Activated CD4-positive, alpha-beta T cell treated with anti-CD3 and anti-CD28 coated beads, Interleukin-2, amount 10 ng/mL, durations not matched to agents 7 days and 5 days (primary cell): Measurements from ENCODE around the gene KNDC1. TPM values are rescaled to one million over a fixed set of nuclear protein-coding genes. Genes with fewer than 3 reads are reported as not detected.
"Not testable (repeated sequence)": the region's sequence is repeated elsewhere in the genome, so short reads cannot be mapped to it uniquely, and the experiment has no call there.

Source experiments
- CTCF ChIA-PET: fragments of 350-600 bp; sonication (Branson Sonifier 250); formaldehyde crosslinking; loops from one replicate; lab custom pipeline; 2021; ENCODE audit warnings: antibody characterized with exemption; lab: Charles Lee
- POLR2A ChIA-PET: fragments of 350-600 bp; sonication (Branson Sonifier 250); formaldehyde crosslinking; loops from one replicate; lab custom pipeline; 2021; ENCODE audit warnings: antibody characterized with exemption; lab: Charles Lee
- DNase-seq: peaks from one replicate; pipeline ENCODE4 v3.0.0-alpha.2; 2020
- H3K27ac Mint-ChIP-seq: one replicate; pipeline ENCODE4 v1.8.0; 2021; ENCODE audit warnings: mild to moderate bottlenecking, moderate library complexity, mixed read lengths
- H3K27me3 Mint-ChIP-seq: one replicate; pipeline ENCODE4 v1.8.0; 2021; ENCODE audit warnings: mixed read lengths
- H3K36me3 Mint-ChIP-seq: one replicate; pipeline ENCODE4 v1.8.0; 2021; ENCODE audit warnings: low read depth, mixed read lengths
- H3K4me1 Mint-ChIP-seq: one replicate; pipeline ENCODE4 v1.8.0; 2021; ENCODE audit warnings: mixed read lengths
- H3K4me3 Mint-ChIP-seq: one replicate; pipeline ENCODE4 v1.8.0; 2021; ENCODE audit warnings: mild to moderate bottlenecking, moderate library complexity, mixed read lengths
- H3K9me3 Mint-ChIP-seq: one replicate; pipeline ENCODE4 v1.8.0; 2021; ENCODE audit warnings: mixed read lengths
- total RNA-seq, 2 experiments: library from RNA; stranded (reverse); gene quantifications; one replicate each; pipeline ENCODE4 v1.2.3, GENCODE V29; 2021

Gene KNDC1
- total RNA-seq, 2 experiments from 2014 or later: 0.07 to 0.08 TPM

DNA sequence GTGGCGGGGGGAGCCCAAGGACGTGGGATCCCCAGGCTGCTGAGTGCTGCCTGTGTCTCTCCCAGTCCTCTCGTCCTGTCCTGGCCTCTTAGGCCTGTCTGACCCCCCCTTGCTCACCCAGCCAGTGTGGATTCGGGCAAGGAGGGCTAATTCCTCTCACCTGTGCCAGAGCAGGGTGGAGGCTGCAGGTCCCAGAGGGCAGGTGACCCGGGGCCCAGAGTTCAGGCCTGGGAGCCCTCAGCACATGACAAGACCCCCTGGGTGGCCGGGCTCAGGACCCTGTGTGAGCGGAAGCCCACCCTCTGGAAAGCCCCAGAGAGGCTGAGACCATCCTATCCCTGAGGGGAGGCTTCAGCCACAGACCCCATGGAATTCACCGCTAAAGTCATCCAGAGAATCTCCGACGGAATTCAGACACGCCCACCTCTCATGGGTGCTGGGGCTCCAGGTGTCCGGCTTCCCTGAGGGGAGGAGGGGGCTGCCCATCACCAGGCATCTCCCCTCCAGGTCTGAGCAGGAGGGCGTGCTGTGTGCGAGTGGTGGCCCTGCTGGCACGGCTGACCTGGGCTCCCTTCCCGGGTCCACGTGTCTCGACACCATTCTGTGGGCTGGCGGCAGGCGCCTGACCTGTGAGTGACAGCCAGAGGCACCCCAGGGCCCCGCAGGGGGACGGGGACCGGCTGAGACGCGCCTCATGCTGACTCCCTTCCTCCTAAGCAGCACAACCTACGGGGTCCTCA lies 5.0 kb downstream of the KNDC1 start:
- no peaks in the 10 kb centered on the region for H3K4me1 Mint-ChIP-seq
- no peaks in the 10 kb centered on the region for H3K36me3 Mint-ChIP-seq
- POLR2A ChIA-PET: no interaction called here
- H3K4me3 Mint-ChIP-seq: no peak overlapping the region
- CTCF ChIA-PET: no interaction called here
- H3K27ac Mint-ChIP-seq: no peak overlapping the region
- no peaks in the 10 kb centered on the region for H3K9me3 Mint-ChIP-seq
- H3K27me3 Mint-ChIP-seq: peaks cover 14% of the 10 kb centered on the region
- DNase-seq: no peak

DNA sequence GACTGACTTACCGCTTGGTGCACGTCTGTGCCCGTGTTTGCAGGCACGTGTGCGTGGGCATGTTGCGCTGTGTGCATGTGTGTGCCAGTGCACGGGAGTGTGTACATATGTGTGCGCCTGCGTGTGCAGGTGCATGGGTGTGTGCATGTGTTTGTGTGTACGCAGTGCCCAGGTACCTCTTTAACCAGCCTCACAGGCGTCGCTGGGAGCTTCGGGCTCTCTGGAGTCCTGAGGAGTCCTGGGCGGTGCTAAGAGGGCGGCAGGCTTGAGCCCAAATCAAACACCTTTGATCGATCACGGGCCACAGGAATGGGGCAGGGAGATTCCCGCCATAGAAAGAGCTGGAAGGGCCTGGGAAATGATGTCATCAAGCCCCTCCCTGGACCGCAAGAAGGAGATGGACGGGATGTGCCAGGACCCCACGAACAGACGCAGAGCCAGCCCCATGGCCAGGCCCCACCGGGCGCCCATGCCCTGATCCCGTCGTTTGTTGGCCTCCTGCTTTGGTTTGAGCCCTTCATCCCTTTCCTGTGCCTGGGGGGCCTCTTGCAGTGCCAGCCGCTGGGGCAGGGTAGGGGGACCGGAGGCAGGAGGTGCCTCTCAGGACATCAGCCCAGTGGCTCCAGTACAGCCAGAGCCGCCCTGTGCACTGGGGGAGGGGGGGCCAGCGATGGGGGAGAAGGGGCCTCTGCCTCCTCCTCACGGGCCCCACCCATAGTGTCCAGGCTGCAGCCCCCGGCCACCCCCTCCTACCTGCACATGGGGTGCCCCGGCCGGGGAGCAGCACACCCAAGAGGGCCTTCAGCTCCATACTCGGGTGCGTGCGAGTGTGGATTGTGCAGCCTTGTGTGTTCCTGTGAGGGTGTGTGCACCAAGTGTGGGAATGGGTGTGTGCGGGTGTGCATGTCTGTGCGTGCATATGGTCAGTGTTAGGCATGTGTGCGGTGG lies 5.8 kb downstream of the KNDC1 start:
- Mint-ChIP-seq H3K9me3 (no peaks in the 10 kb centered on the region), H3K4me3 (no peak overlapping the region), H3K4me1 (no peaks in the 10 kb centered on the region), H3K27me3 (peaks cover 12% of the 10 kb centered on the region), H3K36me3 (no peaks in the 10 kb centered on the region), H3K27ac (no peak overlapping the region)
- POLR2A ChIA-PET: no interaction called here
- CTCF ChIA-PET: no interaction called here
- DNase-seq: no peak

DNA sequence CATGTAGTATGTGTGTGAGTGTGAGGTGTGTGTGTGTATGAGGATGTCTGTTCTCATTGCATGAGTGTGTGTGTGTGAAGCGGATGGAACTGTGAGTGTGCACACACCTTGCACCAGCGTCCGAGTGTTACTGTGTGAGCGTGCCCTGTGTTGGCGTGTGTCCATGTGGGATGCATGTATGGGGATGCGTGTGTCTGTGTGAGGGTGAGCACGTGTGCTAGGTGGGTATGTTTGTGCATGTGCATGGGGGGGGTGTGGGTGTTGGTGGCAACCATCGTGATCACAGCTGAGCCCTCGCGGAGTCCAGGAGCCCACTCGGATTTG lies 6.4 kb downstream of the KNDC1 start:
- Mint-ChIP-seq H3K27me3 (peaks cover 9% of the 10 kb centered on the region), H3K9me3 (no peaks in the 10 kb centered on the region), H3K36me3 (no peaks in the 10 kb centered on the region), H3K4me1 (no peaks in the 10 kb centered on the region), H3K4me3 (no peak overlapping the region), H3K27ac (no peak overlapping the region)
- no peak for DNase-seq
- CTCF ChIA-PET: no interaction called here
- POLR2A ChIA-PET: no interaction called here

DNA sequence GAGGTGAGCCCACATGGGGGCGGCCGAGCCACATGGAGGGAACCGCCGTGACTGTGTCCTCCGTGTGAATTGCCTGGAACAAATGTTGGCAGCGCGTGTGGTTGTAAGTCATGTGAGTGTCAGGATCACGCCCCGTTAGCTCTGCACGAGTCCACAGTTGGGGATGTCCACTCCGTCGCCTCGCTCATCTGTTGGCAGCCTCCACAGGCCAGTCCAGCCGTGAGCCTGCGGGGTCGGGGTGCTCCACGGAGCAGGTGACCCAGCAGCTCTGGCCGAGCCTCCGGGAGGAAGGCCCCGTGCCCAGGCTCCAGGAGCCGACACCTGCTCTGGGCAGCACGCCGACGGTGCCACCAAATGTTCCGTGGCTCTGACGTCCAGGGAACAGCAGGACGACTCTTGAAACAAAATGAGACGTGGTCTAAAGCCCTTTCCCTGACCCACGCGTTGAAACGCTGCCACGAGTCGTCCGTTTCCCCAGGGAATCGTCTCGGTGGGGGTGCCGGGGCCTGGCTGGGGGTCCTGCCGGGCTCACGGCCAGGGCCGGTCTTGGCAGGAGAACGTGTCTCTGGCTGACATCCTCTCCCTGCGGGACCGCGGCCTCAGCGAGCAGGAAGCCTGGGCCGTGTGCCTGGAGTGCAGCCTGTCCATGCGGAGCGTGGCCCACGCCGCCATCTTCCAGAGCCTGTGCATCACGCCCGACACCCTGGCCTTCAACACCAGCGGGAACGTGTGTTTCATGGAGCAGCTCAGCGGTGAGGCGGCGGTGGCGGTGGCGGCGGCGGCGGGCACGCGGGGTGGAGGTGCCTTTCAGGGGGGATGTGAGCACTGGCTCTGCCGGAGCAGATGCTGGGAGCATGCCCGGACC lies 7.0 kb downstream of the KNDC1 start:
- Mint-ChIP-seq H3K36me3 (no peaks in the 10 kb centered on the region), H3K4me3 (no peak overlapping the region), H3K4me1 (no peaks in the 10 kb centered on the region), H3K27me3 (peaks cover 11% of the 10 kb centered on the region), H3K27ac (no peak overlapping the region), H3K9me3 (no peaks in the 10 kb centered on the region)
- ChIA-PET CTCF (no interaction called here), POLR2A (no interaction called here)
- no peak for DNase-seq

DNA sequence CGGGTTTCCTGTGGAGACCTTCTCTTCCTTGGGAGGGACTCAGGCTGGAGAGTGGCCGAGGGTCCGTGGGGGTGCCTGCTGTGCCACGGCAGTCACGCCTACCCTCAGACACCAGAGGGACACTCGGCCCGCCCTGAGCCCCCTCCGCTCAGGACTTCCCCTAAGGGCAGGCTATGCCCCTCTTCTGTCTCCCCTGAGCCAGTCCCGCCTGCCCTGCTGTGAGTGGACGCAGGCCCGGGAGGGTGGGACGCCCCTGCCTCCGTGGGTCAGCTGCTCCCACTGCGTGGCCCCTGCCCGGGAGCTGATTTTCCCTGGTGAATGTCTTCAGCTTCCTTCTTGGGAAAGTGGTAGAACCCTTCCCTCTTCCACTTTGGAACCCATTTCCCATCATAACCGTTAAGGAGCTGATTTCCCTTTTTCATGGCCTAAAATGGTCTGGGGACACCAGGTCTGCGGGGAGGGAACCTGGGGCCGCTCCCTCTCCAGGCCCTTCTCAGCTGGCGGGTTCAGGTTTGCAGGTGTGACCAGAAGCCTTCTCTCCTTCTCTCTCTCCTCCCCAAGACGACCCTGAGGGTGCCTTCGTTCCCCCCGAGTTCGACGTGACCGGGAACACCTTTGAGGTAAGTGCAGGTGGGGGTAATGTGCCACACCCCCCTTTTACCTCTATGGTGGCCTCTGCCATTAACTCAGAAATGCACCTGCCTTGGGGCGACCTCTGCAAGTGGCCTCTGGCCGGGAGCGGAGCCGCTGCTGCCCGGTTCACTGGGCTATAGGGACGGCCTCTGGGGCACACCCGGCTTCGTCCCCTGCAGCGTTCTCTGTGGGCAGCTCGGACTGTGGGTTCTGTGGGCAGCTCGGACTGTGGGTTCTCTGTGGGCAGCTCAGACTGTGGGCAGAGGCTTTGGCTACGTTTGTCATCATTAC lies 7.9 kb downstream of the KNDC1 start:
- H3K4me3 Mint-ChIP-seq: no peak overlapping the region
- H3K27ac Mint-ChIP-seq: no peak overlapping the region
- H3K4me1 Mint-ChIP-seq: no peaks in the 10 kb centered on the region
- ChIA-PET CTCF (no interaction called here), POLR2A (no interaction called here)
- H3K36me3 Mint-ChIP-seq: no peaks in the 10 kb centered on the region
- DNase-seq: no peak
- peaks cover 3% of the 10 kb centered on the region for H3K27me3 Mint-ChIP-seq
- no peaks in the 10 kb centered on the region for H3K9me3 Mint-ChIP-seq

DNA sequence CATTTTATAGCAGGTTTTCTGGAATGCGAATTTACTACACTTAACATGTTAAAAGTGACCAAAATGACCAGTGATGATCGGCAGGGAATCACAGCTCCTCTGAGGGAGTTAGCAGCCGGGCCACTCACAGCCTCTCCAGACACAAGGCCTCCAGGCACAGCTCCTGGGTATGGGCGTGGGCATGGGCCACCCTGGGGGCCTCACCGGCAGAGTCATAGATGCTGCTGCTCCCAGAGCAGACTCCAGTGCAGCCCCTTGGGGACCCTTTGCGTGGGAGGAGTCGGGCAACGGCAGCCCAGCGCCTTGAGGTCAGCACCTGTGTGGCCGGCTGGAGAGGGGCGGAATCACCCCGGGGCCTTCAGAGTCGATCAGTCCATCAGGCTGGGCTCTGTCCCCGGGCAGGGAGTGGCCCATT lies 8.6 kb downstream of the KNDC1 start:
- POLR2A ChIA-PET: no interaction called here
- Mint-ChIP-seq H3K9me3 (no peaks in the 10 kb centered on the region), H3K27ac (no peak overlapping the region), H3K4me1 (no peaks in the 10 kb centered on the region), H3K4me3 (no peak overlapping the region), H3K27me3 (peaks cover 7% of the 10 kb centered on the region), H3K36me3 (no peaks in the 10 kb centered on the region)
- no peak for DNase-seq
- CTCF ChIA-PET: no interaction called here

DNA sequence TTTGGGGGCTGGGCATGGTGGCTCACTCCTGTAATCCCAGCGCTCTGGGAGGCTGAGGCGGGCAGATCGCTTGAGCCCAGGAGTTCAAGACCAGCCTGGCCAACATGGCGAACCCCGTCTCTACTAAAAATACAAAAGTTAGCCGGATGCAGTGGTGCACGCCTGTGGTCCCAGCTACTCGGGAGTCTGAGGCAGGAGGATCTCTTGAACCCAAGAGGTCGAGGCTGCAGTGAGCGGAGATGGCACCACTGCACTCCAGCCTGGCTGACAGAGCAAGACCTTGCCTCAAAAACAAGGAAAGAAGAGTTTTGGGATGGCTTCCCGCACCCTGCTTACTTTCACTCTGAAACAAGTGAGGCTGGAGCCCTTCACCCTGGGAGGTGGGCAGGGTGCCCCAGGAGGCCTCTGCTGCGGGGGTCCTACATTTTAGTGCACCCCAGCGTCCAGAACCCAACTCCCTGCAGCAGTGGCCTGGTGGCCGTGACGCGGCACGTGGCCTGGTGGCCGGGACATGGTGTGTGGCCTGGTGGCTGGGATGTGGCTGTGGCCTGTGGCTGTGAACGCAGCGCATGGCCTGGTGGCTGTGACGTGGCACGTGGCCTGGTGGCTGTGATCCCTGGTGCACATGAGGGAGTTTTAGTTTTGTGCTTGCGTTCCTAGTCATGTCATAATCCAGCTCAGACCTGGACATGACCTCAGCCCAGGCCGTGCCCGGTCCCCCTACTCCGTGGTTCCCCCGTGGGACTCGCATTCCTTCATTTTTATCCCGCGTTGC lies 9.3 kb downstream of the KNDC1 start:
- no peak overlapping the region for H3K27ac Mint-ChIP-seq
- no peak overlapping the region for H3K4me3 Mint-ChIP-seq
- ChIA-PET POLR2A (no interaction called here), CTCF (no interaction called here)
- H3K4me1 Mint-ChIP-seq: no peaks in the 10 kb centered on the region
- H3K36me3 Mint-ChIP-seq: no peaks in the 10 kb centered on the region
- peaks cover under 1% of the 10 kb centered on the region for H3K9me3 Mint-ChIP-seq
- H3K27me3 Mint-ChIP-seq: peaks cover 7% of the 10 kb centered on the region
- no peak for DNase-seq

DNA sequence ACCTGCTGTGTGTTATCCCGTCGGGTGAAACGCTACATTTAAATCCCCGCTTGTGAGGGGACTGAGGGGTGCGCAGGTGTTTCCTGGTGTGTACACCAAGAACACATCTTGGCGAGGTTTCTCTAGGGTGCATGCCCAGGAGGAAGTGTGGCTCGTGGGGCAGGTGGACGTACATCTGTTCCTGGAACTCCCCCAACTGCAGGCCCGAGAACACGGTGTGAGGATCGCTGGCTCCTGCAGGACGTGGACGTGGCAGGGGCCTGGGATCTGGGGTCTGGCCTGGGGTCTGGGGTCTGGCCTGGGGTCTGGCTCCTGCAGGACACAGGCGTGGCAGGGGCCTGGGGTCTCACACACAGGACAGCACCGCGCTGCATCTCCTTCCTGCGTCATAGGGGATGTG lies 10.1 kb downstream of the KNDC1 start:
- Mint-ChIP-seq H3K9me3 (peaks cover 4% of the 10 kb centered on the region), H3K4me1 (no peaks in the 10 kb centered on the region), H3K27me3 (peaks cover 7% of the 10 kb centered on the region), H3K4me3 (no peak overlapping the region), H3K36me3 (peaks cover 2% of the 10 kb centered on the region), H3K27ac (no peak overlapping the region)
- POLR2A ChIA-PET: no interaction called here
- CTCF ChIA-PET: no interaction called here
- no peak for DNase-seq

DNA sequence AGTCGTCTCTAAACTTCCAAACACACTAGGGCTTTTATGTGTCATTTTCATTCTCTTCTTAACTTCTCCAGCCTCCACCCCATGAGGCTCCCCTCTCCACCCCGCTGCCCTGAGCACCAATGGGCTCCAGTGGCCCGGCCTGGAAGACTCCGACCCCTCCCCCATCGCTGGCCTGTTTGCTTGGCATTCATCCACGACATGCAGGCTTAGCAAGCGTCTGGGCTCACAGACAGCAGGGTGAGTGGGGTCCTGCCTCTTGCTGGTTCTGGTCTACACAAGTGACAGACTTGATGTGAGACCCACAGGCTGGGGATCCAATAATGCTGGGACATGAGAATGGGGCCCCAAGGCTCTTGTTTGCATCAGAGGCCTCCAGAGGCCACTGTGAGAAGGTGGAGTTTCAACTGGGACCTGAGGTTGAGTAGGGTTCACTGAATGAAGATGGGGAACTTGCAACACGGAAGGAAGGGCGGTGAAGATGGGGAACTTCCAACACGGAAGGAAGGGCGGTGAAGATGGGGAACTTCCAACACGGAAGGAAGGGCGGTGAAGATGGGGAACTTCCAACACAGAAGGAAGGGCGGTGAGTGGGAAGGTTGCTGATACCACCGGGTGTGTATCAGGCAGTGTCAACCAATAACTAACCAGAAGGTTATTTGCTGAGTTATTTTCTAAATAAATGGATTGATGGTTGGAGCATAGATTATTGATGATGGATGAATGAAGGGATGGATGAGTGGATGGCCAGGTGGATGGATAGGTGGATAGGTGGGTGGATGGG lies 14.0 kb downstream of the KNDC1 start:
- H3K4me1 Mint-ChIP-seq: no peaks in the 10 kb centered on the region
- peaks cover 7% of the 10 kb centered on the region for H3K27me3 Mint-ChIP-seq
- no peak overlapping the region for H3K27ac Mint-ChIP-seq
- H3K9me3 Mint-ChIP-seq: peaks cover 29% of the 10 kb centered on the region
- DNase-seq: no peak
- no peak overlapping the region for H3K4me3 Mint-ChIP-seq
- ChIA-PET CTCF (no interaction called here), POLR2A (no interaction called here)
- peaks cover 8% of the 10 kb centered on the region for H3K36me3 Mint-ChIP-seq

DNA sequence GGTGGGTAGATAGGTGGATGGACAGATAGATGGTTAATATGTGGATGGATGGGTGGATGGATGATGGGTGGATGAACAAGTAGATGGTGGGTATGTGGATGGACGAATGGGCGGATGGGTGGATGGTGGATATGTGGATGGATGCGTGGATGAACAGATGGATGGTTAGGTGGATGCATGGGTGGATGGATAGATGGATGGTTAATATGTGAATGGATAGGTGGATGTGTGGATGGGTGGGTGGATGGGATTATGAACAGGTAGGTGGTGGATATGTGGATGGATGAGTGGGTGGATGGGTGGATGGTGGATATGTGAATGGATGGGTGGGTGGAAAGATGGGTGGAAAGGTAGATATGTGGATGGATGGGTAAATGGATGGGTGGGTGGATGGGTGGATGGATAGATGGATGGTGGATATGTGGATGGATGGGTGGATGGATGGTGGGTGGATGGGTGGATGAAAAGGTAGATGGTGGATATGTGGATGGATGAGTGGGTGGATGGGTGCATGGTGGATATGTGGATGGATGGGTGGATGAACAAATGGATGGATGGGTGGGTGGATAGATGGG lies 14.8 kb downstream of the KNDC1 start:
- H3K27me3 Mint-ChIP-seq: peaks cover 7% of the 10 kb centered on the region
- ChIA-PET CTCF (no interaction called here), POLR2A (no interaction called here)
- DNase-seq: no peak
- no peaks in the 10 kb centered on the region for H3K4me1 Mint-ChIP-seq
- peaks cover 8% of the 10 kb centered on the region for H3K36me3 Mint-ChIP-seq
- H3K9me3 Mint-ChIP-seq: peaks cover 29% of the 10 kb centered on the region
- H3K4me3 Mint-ChIP-seq: no peak overlapping the region
- H3K27ac Mint-ChIP-seq: no peak overlapping the region

DNA sequence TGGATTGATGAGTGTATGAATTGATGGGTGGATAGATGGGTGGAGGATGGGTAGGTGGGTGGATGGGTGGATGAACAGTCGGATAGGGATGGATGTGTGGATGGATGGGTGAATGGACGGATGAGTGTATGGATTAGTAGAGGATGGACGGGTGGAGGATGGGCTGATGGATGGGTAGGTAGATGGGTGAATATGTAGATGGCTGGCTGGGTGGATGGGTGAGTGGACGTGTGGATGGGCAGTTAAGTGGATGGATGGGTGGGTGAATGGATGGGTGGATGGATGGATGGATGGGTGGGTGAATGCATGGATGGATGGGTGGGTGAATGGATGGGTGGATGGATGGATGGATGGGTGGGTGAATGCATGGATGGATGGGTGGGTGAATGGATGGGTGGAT lies 15.6 kb downstream of the KNDC1 start:
- H3K27ac Mint-ChIP-seq, CTCF ChIA-PET, POLR2A ChIA-PET, H3K36me3 Mint-ChIP-seq, DNase-seq, H3K27me3 Mint-ChIP-seq, H3K4me1 Mint-ChIP-seq, H3K4me3 Mint-ChIP-seq: not testable (repeated sequence)
- peaks cover 29% of the 10 kb centered on the region for H3K9me3 Mint-ChIP-seq
